Esophagus (tissue), 2 donors: ENCODE data around the gene AFP. TPM values are rescaled to one million over a fixed set of nuclear protein-coding genes. Genes with fewer than 3 reads are reported as not detected.

ENCODE experiments used
- H3K27ac ChIP-seq, 2 donors: one replicate each; pipeline ENCODE4 v1.5.1; 2013; ENCODE audit warnings: low read depth in 2 of 2, mild to moderate bottlenecking in 2 of 2, inconsistent platforms in 1 of 2, low read length in 1 of 2, moderate library complexity in 1 of 2
- H3K27me3 ChIP-seq, 2 donors: one replicate each; pipeline ENCODE4 v1.6.1; 2013; ENCODE audit warnings: low read length in 2 of 2, control low read depth in 1 of 2, mild to moderate bottlenecking in 1 of 2; ENCODE audit not compliant: insufficient read depth in 2 of 2, control insufficient read depth in 1 of 2
- H3K36me3 ChIP-seq, 2 donors: one replicate each; pipeline ENCODE4 v1.6.1; 2013; ENCODE audit warnings: low read length in 1 of 2; ENCODE audit not compliant: control insufficient read depth in 2 of 2, insufficient read depth in 2 of 2
- H3K4me1 ChIP-seq, 2 donors: one replicate each; pipeline ENCODE4 v1.6.1; 2013; ENCODE audit warnings: low read length in 1 of 2; ENCODE audit not compliant: control insufficient read depth in 2 of 2, insufficient read depth in 2 of 2
- H3K4me3 ChIP-seq, 2 donors: one replicate each; pipeline ENCODE4 v1.5.1; 2013; ENCODE audit warnings: low read length in 2 of 2, mild to moderate bottlenecking in 2 of 2, low read depth in 1 of 2, moderate library complexity in 1 of 2
- H3K9me3 ChIP-seq, 2 donors: one replicate each; pipeline ENCODE4 v1.6.1; 2013; ENCODE audit warnings: mild to moderate bottlenecking in 2 of 2, low read depth in 1 of 2, low read length in 1 of 2, moderate library complexity in 1 of 2; ENCODE audit not compliant: control insufficient read depth in 2 of 2, insufficient read depth in 1 of 2
- WGBS, 2 donors: extraction: QIAGEN DNeasy Blood & Tissue Kit; methylation state at CpG; one replicate each; pipeline ENCODE4 v1.1.7; 2013; 5-methylcytosine and 5-hydroxymethylcytosine counted together
- polyA plus RNA-seq, 2 donors: library from polyadenylated mRNA; stranded (reverse); fragments of 200-250 nt; gene quantifications; one replicate each; pipeline ENCODE4 v1.2.3, GENCODE V29; 2013
- donor health status: healthy with polysubstance abuse.
- donor health status: Bipolar disorder and iron deficiency.

AFP gene
- polyA plus RNA-seq, 2 donors = 0.05 TPM; not detected in 1

DNA sequence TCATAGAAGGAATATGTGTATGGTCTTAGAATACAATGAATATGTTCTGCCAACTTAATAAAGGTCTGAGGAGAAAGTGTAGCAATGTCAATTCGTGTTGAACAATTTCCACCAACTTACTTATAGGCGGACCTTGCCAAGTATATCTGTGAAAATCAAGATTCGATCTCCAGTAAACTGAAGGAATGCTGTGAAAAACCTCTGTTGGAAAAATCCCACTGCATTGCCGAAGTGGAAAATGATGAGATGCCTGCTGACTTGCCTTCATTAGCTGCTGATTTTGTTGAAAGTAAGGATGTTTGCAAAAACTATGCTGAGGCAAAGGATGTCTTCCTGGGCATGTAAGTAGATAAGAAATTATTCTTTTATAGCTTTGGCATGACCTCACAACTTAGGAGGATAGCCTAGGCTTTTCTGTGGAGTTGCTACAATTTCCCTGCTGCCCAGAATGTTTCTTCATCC is 22.7 kb upstream of the AFP start:
- Histone ChIP-seq H3K4me1 (no peaks in the 10 kb centered on the region), H3K4me3 (no peak overlapping the region), H3K27me3 (no peaks in the 10 kb centered on the region), H3K9me3 (no peaks in the 10 kb centered on the region), H3K36me3 (no peaks in the 10 kb centered on the region), H3K27ac (no peak overlapping the region)
- WGBS, 2 donors = 84 to 86% methylated on average over 4 of the region's 4 CpGs

DNA sequence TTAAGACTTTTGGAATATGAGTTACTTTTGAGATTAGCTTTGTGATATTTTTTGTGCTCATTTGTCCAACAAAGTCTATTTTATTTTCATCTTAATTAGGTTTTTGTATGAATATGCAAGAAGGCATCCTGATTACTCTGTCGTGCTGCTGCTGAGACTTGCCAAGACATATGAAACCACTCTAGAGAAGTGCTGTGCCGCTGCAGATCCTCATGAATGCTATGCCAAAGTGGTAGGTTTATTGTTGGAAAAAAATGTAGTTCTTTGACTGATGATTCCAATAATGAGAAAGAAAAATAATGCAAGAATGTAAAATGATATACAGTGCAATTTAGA is 21.1 kb upstream of the AFP start:
- 52 to 68% methylated on average over 2 of the region's 2 CpGs for WGBS, 2 donors
- H3K27ac ChIP-seq = no peak overlapping the region
- no peaks in the 10 kb centered on the region for H3K4me1 ChIP-seq

DNA sequence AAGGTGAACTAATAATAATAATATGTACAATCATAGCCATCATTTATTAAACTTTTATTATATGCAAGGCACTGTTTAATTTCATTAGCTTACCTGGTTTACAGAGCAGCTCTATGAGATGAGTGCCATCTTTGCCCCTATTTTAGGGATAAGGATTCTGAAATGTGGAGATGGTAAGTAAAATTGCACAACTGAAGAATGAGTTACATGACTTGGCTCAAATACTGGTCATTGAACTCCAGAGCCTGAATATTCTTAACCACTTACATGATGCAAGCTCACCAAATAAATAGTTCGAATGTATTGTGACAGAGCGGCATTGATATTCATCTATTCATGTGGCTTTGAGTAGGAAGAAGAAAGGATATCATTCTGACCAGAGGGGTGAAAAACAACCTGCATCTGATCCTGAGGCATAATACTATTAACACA is 20.2 kb upstream of the AFP start:
- no peaks in the 10 kb centered on the region for H3K27me3 ChIP-seq
- H3K27ac ChIP-seq = no peak overlapping the region
- no peaks in the 10 kb centered on the region for H3K4me1 ChIP-seq
- H3K4me3 ChIP-seq = no peak overlapping the region
- H3K36me3 ChIP-seq = no peaks in the 10 kb centered on the region
- WGBS, 2 donors = 88 to 91% methylated on average over 2 of the region's 2 CpGs
- no peaks in the 10 kb centered on the region for H3K9me3 ChIP-seq

More for the DNA sequence above, 21.1 kb upstream of the AFP start:
- Histone ChIP-seq H3K9me3 (no peaks in the 10 kb centered on the region), H3K36me3 (no peaks in the 10 kb centered on the region), H3K4me3 (no peak overlapping the region), H3K27me3 (no peaks in the 10 kb centered on the region)

DNA sequence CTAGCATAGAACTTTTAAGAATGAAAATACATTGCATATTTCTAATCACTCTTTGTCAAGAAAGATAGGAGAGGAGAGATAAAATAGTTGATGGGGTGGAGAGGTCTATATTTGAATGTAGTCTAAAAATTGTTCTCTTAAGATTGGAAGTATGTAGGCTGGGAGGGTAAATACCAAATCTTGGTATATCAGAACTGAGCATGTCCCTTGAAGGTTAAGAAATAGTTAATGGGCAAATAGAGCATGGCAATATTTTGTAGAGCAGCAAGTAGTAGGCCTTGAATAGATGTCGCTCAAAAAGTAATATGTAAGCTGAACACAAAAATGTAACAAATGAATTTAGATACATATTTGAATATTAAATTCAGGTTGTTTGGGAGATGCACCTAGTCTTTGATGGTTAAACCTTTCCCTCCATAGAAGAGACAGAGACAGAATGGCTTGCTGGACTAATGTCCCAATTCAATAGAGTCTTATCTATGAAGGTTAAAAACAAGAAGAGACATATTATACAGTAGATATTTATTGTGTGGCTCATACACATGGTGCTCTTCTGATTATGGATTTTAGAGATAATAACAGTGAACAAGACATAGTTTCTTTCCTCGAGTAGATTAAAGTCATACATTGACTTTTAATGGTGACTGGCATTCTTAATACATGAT is 19.5 kb upstream of the AFP start:
- no peaks in the 10 kb centered on the region for H3K27me3 ChIP-seq
- 79 to 83% methylated on average over 2 of the region's 2 CpGs for WGBS, 2 donors
- no peak overlapping the region for H3K27ac ChIP-seq
- H3K36me3 ChIP-seq = no peaks in the 10 kb centered on the region
- no peaks in the 10 kb centered on the region for H3K9me3 ChIP-seq
- H3K4me3 ChIP-seq = no peak overlapping the region
- no peaks in the 10 kb centered on the region for H3K4me1 ChIP-seq

DNA sequence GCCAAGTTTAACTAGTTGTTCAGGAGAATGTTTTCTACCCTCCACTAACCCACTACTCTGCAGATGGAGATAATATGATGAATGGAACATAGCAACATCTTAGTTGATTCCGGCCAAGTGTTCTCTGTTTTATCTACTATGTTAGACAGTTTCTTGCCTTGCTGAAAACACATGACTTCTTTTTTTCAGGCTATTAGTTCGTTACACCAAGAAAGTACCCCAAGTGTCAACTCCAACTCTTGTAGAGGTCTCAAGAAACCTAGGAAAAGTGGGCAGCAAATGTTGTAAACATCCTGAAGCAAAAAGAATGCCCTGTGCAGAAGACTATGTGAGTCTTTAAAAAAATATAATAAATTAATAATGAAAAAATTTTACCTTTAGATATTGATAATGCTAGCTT is 18.7 kb upstream of the AFP start:
- Histone ChIP-seq H3K4me3 (no peak overlapping the region), H3K27ac (no peak overlapping the region), H3K9me3 (no peaks in the 10 kb centered on the region), H3K36me3 (no peaks in the 10 kb centered on the region), H3K4me1 (no peaks in the 10 kb centered on the region), H3K27me3 (no peaks in the 10 kb centered on the region)
- 83 to 86% methylated on average over 2 of the region's 2 CpGs for WGBS, 2 donors

DNA sequence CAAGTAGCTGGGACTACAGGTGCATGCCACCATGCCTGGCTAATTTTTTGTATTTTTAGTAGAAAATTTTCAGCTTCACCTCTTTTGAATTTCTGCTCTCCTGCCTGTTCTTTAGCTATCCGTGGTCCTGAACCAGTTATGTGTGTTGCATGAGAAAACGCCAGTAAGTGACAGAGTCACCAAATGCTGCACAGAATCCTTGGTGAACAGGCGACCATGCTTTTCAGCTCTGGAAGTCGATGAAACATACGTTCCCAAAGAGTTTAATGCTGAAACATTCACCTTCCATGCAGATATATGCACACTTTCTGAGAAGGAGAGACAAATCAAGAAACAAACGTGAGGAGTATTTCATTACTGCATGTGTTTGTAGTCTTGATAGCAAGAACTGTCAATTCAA is 18.0 kb upstream of the AFP start:
- H3K4me1 ChIP-seq = no peaks in the 10 kb centered on the region
- H3K27me3 ChIP-seq = no peaks in the 10 kb centered on the region
- no peak overlapping the region for H3K4me3 ChIP-seq
- 81 to 84% methylated on average over 6 of the region's 6 CpGs for WGBS, 2 donors
- no peaks in the 10 kb centered on the region for H3K9me3 ChIP-seq
- H3K27ac ChIP-seq = no peak overlapping the region
- no peaks in the 10 kb centered on the region for H3K36me3 ChIP-seq

DNA sequence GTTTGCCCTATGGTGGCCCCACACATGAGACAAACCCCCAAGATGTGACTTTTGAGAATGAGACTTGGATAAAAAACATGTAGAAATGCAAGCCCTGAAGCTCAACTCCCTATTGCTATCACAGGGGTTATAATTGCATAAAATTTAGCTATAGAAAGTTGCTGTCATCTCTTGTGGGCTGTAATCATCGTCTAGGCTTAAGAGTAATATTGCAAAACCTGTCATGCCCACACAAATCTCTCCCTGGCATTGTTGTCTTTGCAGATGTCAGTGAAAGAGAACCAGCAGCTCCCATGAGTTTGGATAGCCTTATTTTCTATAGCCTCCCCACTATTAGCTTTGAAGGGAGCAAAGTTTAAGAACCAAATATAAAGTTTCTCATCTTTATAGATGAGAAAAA is 17.3 kb upstream of the AFP start:
- no peaks in the 10 kb centered on the region for H3K27me3 ChIP-seq
- no peak overlapping the region for H3K27ac ChIP-seq
- WGBS, 2 donors = 29 to 43% methylated on average over 1 of the region's 1 CpG
- H3K9me3 ChIP-seq = no peaks in the 10 kb centered on the region
- no peaks in the 10 kb centered on the region for H3K36me3 ChIP-seq
- no peaks in the 10 kb centered on the region for H3K4me1 ChIP-seq
- no peak overlapping the region for H3K4me3 ChIP-seq

DNA sequence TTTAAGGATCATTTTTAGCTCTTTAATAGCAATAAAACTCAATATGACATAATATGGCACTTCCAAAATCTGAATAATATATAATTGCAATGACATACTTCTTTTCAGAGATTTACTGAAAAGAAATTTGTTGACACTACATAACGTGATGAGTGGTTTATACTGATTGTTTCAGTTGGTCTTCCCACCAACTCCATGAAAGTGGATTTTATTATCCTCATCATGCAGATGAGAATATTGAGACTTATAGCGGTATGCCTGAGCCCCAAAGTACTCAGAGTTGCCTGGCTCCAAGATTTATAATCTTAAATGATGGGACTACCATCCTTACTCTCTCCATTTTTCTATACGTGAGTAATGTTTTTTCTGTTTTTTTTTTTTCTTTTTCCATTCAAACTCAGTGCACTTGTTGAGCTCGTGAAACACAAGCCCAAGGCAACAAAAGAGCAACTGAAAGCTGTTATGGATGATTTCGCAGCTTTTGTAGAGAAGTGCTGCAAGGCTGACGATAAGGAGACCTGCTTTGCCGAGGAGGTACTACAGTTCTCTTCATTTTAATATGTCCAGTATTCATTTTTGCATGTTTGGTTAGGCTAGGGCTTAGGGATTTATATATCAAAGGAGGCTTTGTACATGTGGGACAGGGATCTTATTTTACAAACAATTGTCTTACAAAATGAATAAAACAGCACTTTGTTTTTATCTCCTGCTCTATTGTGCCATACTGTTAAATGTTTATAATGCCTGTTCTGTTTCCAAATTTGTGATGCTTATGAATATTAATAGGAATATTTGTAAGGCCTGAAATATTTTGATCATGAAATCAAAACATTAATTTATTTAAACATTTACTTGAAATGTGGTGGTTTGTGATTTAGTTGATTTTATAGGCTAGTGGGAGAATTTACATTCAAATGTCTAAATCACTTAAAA is 16.6 kb upstream of the AFP start:
- WGBS, 2 donors = 73 to 79% methylated on average over 7 of the region's 7 CpGs
- Histone ChIP-seq H3K4me1 (no peaks in the 10 kb centered on the region), H3K4me3 (no peak overlapping the region), H3K9me3 (no peaks in the 10 kb centered on the region), H3K27ac (no peak overlapping the region), H3K36me3 (no peaks in the 10 kb centered on the region), H3K27me3 (no peaks in the 10 kb centered on the region)

DNA sequence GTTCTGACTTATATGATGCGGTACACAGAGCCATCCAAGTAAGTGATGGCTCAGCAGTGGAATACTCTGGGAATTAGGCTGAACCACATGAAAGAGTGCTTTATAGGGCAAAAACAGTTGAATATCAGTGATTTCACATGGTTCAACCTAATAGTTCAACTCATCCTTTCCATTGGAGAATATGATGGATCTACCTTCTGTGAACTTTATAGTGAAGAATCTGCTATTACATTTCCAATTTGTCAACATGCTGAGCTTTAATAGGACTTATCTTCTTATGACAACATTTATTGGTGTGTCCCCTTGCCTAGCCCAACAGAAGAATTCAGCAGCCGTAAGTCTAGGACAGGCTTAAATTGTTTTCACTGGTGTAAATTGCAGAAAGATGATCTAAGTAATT is 15.4 kb upstream of the AFP start:
- no peak overlapping the region for H3K27ac ChIP-seq
- no peaks in the 10 kb centered on the region for H3K4me1 ChIP-seq
- H3K9me3 ChIP-seq = no peaks in the 10 kb centered on the region
- H3K4me3 ChIP-seq = no peak overlapping the region
- no peaks in the 10 kb centered on the region for H3K36me3 ChIP-seq
- no peaks in the 10 kb centered on the region for H3K27me3 ChIP-seq
- WGBS, 2 donors = 89 to 93% methylated on average over 2 of the region's 2 CpGs
